Endothelial cell of umbilical vein (primary cell): ENCODE measurements around the gene ACTR8. TPM values are rescaled to one million over a fixed set of nuclear protein-coding genes. Genes with fewer than 3 reads are reported as not detected.

ENCODE experiments used
- BruUV-seq: library from RNA; stranded (reverse); fragments of 400-500 nt; replicated peaks from 2 replicates; lab custom pipeline; 2021; lab: Mats Ljungman, UMichigan
- CTCF ChIA-PET: fragments of 300-600, 350-600 bp; sonication (Branson Sonifier 250); formaldehyde crosslinking; loops from one replicate; lab custom pipeline; 2021; ENCODE audit warnings: antibody characterized with exemption, inconsistent platforms; lab: Charles Lee
- POLR2A ChIA-PET: fragments of 300-600, 350-600 bp; sonication (Branson Sonifier 250); formaldehyde crosslinking; loops from one replicate; lab custom pipeline; 2021; ENCODE audit warnings: antibody characterized with exemption, inconsistent platforms; lab: Charles Lee
- DNase-seq: peaks from one replicate; pipeline ENCODE4 v3.0.0-alpha.2; 2011; ENCODE audit warnings: low read depth, low spot score
- FAIRE-seq: peaks from 2 replicates; lab custom pipeline; 2011; peaks lifted over from hg19 to GRCh38; lab: Jason Lieb, UNC
- H2AFZ ChIP-seq: 2 replicates; pipeline ENCODE4 v1.6.0; 2012; ENCODE audit warnings: low read depth, low read length, control low read depth, inconsistent platforms
- H3K27ac ChIP-seq: 2 replicates; pipeline ENCODE4 v1.5.1; 2011; ENCODE audit warnings: low read depth, mild to moderate bottlenecking, control low read depth, low read length, moderate library complexity; ENCODE audit not compliant: insufficient read depth
- H3K27me3 ChIP-seq, 2 experiments: 2 replicates each; pipeline versions ENCODE4 v1.6.0 to v1.6.1; 2011; ENCODE audit warnings: low read length in 2 of 2, mixed read lengths in 1 of 2; ENCODE audit not compliant: control insufficient read depth in 2 of 2, insufficient read depth in 2 of 2
- H3K36me3 ChIP-seq, 2 experiments: 2 replicates in 1 of 2; 3 replicates in 1 of 2; pipeline ENCODE4 v1.5.1; 2011; ENCODE audit warnings: low read length in 2 of 2, mild to moderate bottlenecking in 1 of 2, moderate library complexity in 1 of 2; ENCODE audit not compliant: control insufficient read depth in 2 of 2, insufficient read depth in 2 of 2; ENCODE audit errors: extremely low read depth in 1 of 2
- H3K4me1 ChIP-seq: 3 replicates; pipeline ENCODE4 v1.5.1; 2011; ENCODE audit warnings: mild to moderate bottlenecking, low read length; ENCODE audit not compliant: control insufficient read depth, insufficient read depth; ENCODE audit errors: extremely low read depth
- H3K4me2 ChIP-seq: 2 replicates; pipeline ENCODE4 v1.6.1; 2011; ENCODE audit warnings: low read length, control low read depth, mixed read lengths; ENCODE audit not compliant: insufficient read depth
- H3K4me3 ChIP-seq, 3 experiments: fragments of 200-600 bp in 1 of 3; sonication (generic), shearing (Covaris generic) in 1 of 3; replicated peaks in 1 of 3; 2 replicates each; pipeline ENCODE4 v1.5.1; 2011 to 2016; ENCODE audit warnings: control low read depth in 3 of 3, low read length in 3 of 3, mild to moderate bottlenecking in 2 of 3, inconsistent platforms in 1 of 3, low read depth in 1 of 3, moderate library complexity in 1 of 3; ENCODE audit not compliant: insufficient read depth in 1 of 3
- H3K79me2 ChIP-seq: 2 replicates; pipeline ENCODE4 v1.6.0; 2012; ENCODE audit warnings: low read length, inconsistent platforms; ENCODE audit not compliant: control insufficient read depth, insufficient read depth
- H3K9ac ChIP-seq: replicated peaks from 2 replicates; pipeline ENCODE3; 2011; ENCODE audit warnings: low read length, control low read depth; ENCODE audit not compliant: insufficient read depth; ENCODE audit errors: extremely low read depth
- H3K9me1 ChIP-seq: replicated peaks from 3 replicates; pipeline ENCODE4 v1.6.0; 2011; ENCODE audit warnings: mild to moderate bottlenecking, low read length; ENCODE audit not compliant: control insufficient read depth, insufficient read depth; ENCODE audit errors: extremely low read depth
- H3K9me3 ChIP-seq: replicated peaks from 2 replicates; pipeline ENCODE4 v1.5.1; 2012; ENCODE audit warnings: low read length, inconsistent platforms; ENCODE audit not compliant: control insufficient read depth, insufficient read depth
- H4K20me1 ChIP-seq: replicated peaks from 2 replicates; pipeline ENCODE3; 2011; ENCODE audit warnings: mild to moderate bottlenecking, low read length; ENCODE audit not compliant: control insufficient read depth, insufficient read depth; ENCODE audit errors: extremely low read depth
- EZH2 ChIP-seq: IDR thresholded peaks from 2 replicates; pipeline ENCODE4 v1.6.1; 2012; ENCODE audit warnings: borderline replicate concordance, low read depth, mild to moderate bottlenecking, moderate library complexity, low read length, inconsistent platforms; ENCODE audit not compliant: severe bottlenecking
- FOS ChIP-seq: IDR thresholded peaks from 2 replicates; pipeline ENCODE4 v1.6.1; 2011; ENCODE audit warnings: mild to moderate bottlenecking, low read length, moderate library complexity, borderline replicate concordance; ENCODE audit not compliant: insufficient read depth
- GATA2 ChIP-seq: IDR thresholded peaks from 2 replicates; pipeline ENCODE4 v1.7.0; 2011; ENCODE audit warnings: low read depth, mild to moderate bottlenecking, moderate library complexity, mixed read lengths, low read length; ENCODE audit not compliant: insufficient read length, insufficient read depth
- JUN ChIP-seq: IDR thresholded peaks from 2 replicates; pipeline ENCODE4 v1.6.1; 2011; ENCODE audit warnings: borderline replicate concordance, low read depth; ENCODE audit not compliant: insufficient read length, insufficient read depth
- MYC ChIP-seq: IDR thresholded peaks from one replicate; pipeline ENCODE4 v1.6.1; 2011; ENCODE audit warnings: mild to moderate bottlenecking, low read depth, low read length
- POLR2A ChIP-seq: IDR thresholded peaks from 2 replicates; pipeline ENCODE4 v1.6.1; 2012; ENCODE audit warnings: low read depth, mild to moderate bottlenecking, control low read depth, low read length
- POLR2AphosphoS5 ChIP-seq: IDR thresholded peaks from 2 replicates; pipeline ENCODE4 v1.6.1; 2012; ENCODE audit warnings: low read depth, mild to moderate bottlenecking, control low read depth, low read length, moderate library complexity; ENCODE audit not compliant: insufficient read depth
- dilution Hi-C: fragments of 300-500 bp; cut with MboI; formaldehyde crosslinking; loops from one replicate; pipeline ENCODE4 v1.15.0; 2019; ENCODE audit warnings: low sequenced_read_pairs; ENCODE audit not compliant: extremely low pct_ligation_motif_present
- intact Hi-C: fragments of 100-400 bp; cut with micrococcal nuclease; formaldehyde crosslinking; loops from one replicate; pipeline ENCODE4 v1.10.0; 2022
- polyA plus RNA-seq, 4 experiments: library from polyadenylated mRNA; depleted of rRNA in 3 of 4; stranded (reverse) in 3 of 4; unstranded in 1 of 4; fragments of >200 nt; gene quantifications; 2 replicates each; pipeline versions ENCODE4 v1.2.1 to v1.2.3, GENCODE V29; 2011 to 2012; ENCODE audit warnings: missing spikeins in 1 of 4
- total RNA-seq: library from RNA; stranded (reverse); gene quantifications from 2 replicates; pipeline ENCODE4 v1.2.3, GENCODE V29; 2021
- TF ChIP-seq, protein P1 (sequence below), 2 donors: IDR thresholded peaks; 1 replicate in 1 of 2; 2 replicates in 1 of 2; pipeline ENCODE4 v1.5.1; 2011; ENCODE audit warnings: low read length in 2 of 2, mild to moderate bottlenecking in 2 of 2, moderate library complexity in 2 of 2, control low read depth in 1 of 2, inconsistent platforms in 1 of 2, low read depth in 1 of 2; ENCODE audit not compliant: insufficient read depth in 1 of 2; ENCODE audit errors: extremely low read depth in 1 of 2
- TF ChIP-seq, protein P2 (sequence below): IDR thresholded peaks from 2 replicates; pipeline ENCODE4 v1.6.1; 2011; ENCODE audit not compliant: insufficient read depth, insufficient read length

The ACTR8 gene
- total and polyA plus RNA-seq, 2 donors (not counting 3 experiments of a cell fraction or from before 2014, with no cell fraction given) = 14.4 to 42.0 TPM

- TF ChIP-seq FOS (no peak), MYC (no peak), POLR2AphosphoS5 (no peak), EZH2 (no peak), POLR2A (no peak), JUN (no peak), GATA2 (no peak)
- TF ChIP-seq, protein P1, sequence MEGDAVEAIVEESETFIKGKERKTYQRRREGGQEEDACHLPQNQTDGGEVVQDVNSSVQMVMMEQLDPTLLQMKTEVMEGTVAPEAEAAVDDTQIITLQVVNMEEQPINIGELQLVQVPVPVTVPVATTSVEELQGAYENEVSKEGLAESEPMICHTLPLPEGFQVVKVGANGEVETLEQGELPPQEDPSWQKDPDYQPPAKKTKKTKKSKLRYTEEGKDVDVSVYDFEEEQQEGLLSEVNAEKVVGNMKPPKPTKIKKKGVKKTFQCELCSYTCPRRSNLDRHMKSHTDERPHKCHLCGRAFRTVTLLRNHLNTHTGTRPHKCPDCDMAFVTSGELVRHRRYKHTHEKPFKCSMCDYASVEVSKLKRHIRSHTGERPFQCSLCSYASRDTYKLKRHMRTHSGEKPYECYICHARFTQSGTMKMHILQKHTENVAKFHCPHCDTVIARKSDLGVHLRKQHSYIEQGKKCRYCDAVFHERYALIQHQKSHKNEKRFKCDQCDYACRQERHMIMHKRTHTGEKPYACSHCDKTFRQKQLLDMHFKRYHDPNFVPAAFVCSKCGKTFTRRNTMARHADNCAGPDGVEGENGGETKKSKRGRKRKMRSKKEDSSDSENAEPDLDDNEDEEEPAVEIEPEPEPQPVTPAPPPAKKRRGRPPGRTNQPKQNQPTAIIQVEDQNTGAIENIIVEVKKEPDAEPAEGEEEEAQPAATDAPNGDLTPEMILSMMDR (IDR thresholded peaks at IDR 0.05; ENCODE audit: extremely low read depth in 1 of 2, insufficient read depth in 1 of 2, low read depth in 1 of 2, low read length in 2 of 2) = no peak
- TF ChIP-seq, protein P2, sequence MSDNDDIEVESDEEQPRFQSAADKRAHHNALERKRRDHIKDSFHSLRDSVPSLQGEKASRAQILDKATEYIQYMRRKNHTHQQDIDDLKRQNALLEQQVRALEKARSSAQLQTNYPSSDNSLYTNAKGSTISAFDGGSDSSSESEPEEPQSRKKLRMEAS = no peak
- H3K4me3 ChIP-seq = peak overlapping the region; percentile 90 to 96 (median 91)
- peak; percentile 53 for DNase-seq
- ChIA-PET CTCF (interaction anchor here (1.0 to 2.3 kb wide), 3 partner anchors 8 to 61 kb away, joined by 3 to 9 read pairs (median 4); no protein-coding TSS in a partner anchor), POLR2A (interaction anchor here (1.2 kb wide), 1 partner anchor 10 kb away, joined by 3 read pairs; no protein-coding TSS in a partner anchor)
- intact Hi-C loops = loop anchor here (1.0 to 2.0 kb wide), 2 partner anchors 9 to 544 kb away; partner anchors contain the start of genes ACTR8 and DCP1A
- peak overlapping the region; percentile 80 for H3K27ac ChIP-seq
- no TSS peak for BruUV-seq
- H3K4me2 ChIP-seq = peak overlapping the region; percentile 98
- H3K9me1 ChIP-seq = no peaks in the 10 kb centered on the region
- H3K9ac ChIP-seq = peak overlapping the region; percentile 87
- peaks cover 2 to 3% of the 10 kb centered on the region in 2 experiments for H3K36me3 ChIP-seq
- dilution Hi-C loops = no loop called here
- peaks cover 2 to 5% of the 10 kb centered on the region in 2 experiments for H3K27me3 ChIP-seq
- peaks cover 2% of the 10 kb centered on the region for H4K20me1 ChIP-seq
- peak; percentile 78 for FAIRE-seq
- H3K79me2 ChIP-seq = peaks cover 27% of the 10 kb centered on the region
- peaks cover 13% of the 10 kb centered on the region for H3K4me1 ChIP-seq
- peak overlapping the region; percentile 65 for H2AFZ ChIP-seq
- H3K9me3 ChIP-seq = no peaks in the 10 kb centered on the region
These were observed 8.9 kb upstream of the ACTR8 start for GRCh38 chr3:53890726-53891475.
